Upper lobe of left lung (tissue), 6 donors: ENCODE results near the gene PPP3R1. TPM values are rescaled to one million over a fixed set of nuclear protein-coding genes. Genes with fewer than 3 reads are reported as not detected.

Experiments
- ATAC-seq, 2 donors: fragments of 200-7000 bp; cut with Tn5 transposase; one replicate each; pipeline ENCODE4 v1.9.1; 2022; ENCODE audit warnings: mild to moderate bottlenecking in 2 of 2, moderate library complexity in 2 of 2; ENCODE audit not compliant: low FRiP score in 2 of 2
- DNase-seq, 2 donors: peaks; one replicate each; pipeline ENCODE4 v3.0.0-alpha.2; 2019 to 2020
- H3K27ac ChIP-seq, 4 donors: fragments of 200-600 bp; sonication (generic); one replicate each; pipeline ENCODE4 v1.5.1; 2016 to 2019
- H3K27me3 ChIP-seq, 4 donors: fragments of 200-600 bp; sonication (generic); one replicate each; pipeline ENCODE4 v1.5.1; 2017 to 2019
- H3K36me3 ChIP-seq, 4 donors: fragments of 200-600 bp; sonication (generic); one replicate each; pipeline ENCODE4 v1.5.1; 2016 to 2019
- H3K4me1 ChIP-seq, 4 donors: fragments of 200-600 bp; sonication (generic); one replicate each; pipeline ENCODE4 v1.5.1; 2018 to 2019
- H3K4me3 ChIP-seq, 4 donors: fragments of 200-600 bp; sonication (generic); one replicate each; pipeline ENCODE4 v1.5.1; 2017 to 2019; ENCODE audit warnings: mild to moderate bottlenecking in 2 of 4, moderate library complexity in 1 of 4
- H3K9me3 ChIP-seq, 4 donors: fragments of 200-600 bp; sonication (generic); one replicate each; pipeline ENCODE4 v1.5.1; 2018 to 2019
- CTCF ChIP-seq, 6 experiments: fragments of 450-650 bp in 4 of 6; fragments of 200-600 bp in 2 of 6; sonication (generic) in 2 of 6; IDR thresholded peaks; one replicate each; pipeline ENCODE4 v1.5.1; 2016 to 2019; ENCODE audit warnings: antibody characterized with exemption in 6 of 6
- EP300 ChIP-seq, 4 donors: sonication (generic); formaldehyde crosslinking; IDR thresholded peaks; one replicate each; pipeline ENCODE4 v1.5.1; 2017; ENCODE audit warnings: antibody characterized with exemption in 4 of 4, control low read depth in 2 of 4
- POLR2A ChIP-seq, 4 donors: fragments of 450-650 bp; IDR thresholded peaks; one replicate each; pipeline ENCODE4 v1.5.1; 2016 to 2017; ENCODE audit warnings: antibody characterized with exemption in 4 of 4, mild to moderate bottlenecking in 2 of 4
- POLR2AphosphoS5 ChIP-seq, 2 donors: sonication (generic); formaldehyde crosslinking; IDR thresholded peaks; one replicate each; pipeline ENCODE4 v1.5.1; 2017; ENCODE audit warnings: antibody characterized with exemption in 2 of 2
- WGBS, 2 donors: methylation state at CpG; one replicate each; pipeline ENCODE4 v1.1.5; 2017 to 2018; 5-methylcytosine and 5-hydroxymethylcytosine counted together
- total RNA-seq, 6 donors: library from RNA; depleted of rRNA in 4 of 6; stranded (reverse); fragments of >200 nt in 4 of 6; gene quantifications; one replicate each; pipeline versions ENCODE4 v1.1.0 to v1.2.1, GENCODE V29; 2016 to 2021
- donor health status: DM: no; HTN: no; CAD: no; lungs with moderate emphysema.
- donor health status: DM: no; HTN: yes; CAD: no; lungs with severe emphysema.

The PPP3R1 gene
- total RNA-seq, 6 donors from 2014 or later: 14.7 to 56.6 (median 45.4) TPM

DNA sequence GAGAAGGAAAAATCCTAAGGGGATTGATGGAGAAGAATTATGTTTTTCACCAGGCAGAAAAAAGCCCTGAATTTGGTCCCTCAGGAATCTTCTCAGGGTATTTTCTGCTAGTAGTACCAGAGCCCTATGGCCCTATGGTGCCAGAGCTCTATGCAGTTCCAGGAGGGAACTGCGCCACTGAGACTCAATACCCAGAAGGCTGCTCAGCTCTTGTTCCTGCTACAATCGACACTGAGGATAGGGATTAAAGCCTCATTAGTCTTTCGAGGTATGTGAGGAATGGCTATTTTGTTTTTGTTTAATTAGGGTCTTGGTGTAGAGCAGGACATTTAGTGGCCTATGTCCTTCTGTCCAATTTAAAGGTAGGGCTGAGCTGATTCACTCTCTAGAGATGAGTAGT is 21.7 kb upstream of the PPP3R1 start:
- H3K4me1 ChIP-seq: peaks cover 0 to 4% (median 2%) of the 10 kb centered on the region in 4 donors
- ATAC-seq: no peak
- no peaks in the 10 kb centered on the region for H3K9me3 ChIP-seq
- no peak overlapping the region for H3K27ac ChIP-seq
- 69 to 83% methylated on average over 3 of the region's 3 CpGs for WGBS, 2 donors
- H3K27me3 ChIP-seq: no peaks in the 10 kb centered on the region
- DNase-seq: no peak
- no peaks in the 10 kb centered on the region for H3K36me3 ChIP-seq
- TF ChIP-seq CTCF (IDR thresholded peaks at IDR 0.05) (no peak), EP300 (IDR thresholded peaks at IDR 0.05) (no peak), POLR2AphosphoS5 (IDR thresholded peaks at IDR 0.05) (no peak), POLR2A (IDR thresholded peaks at IDR 0.05) (no peak)
- H3K4me3 ChIP-seq: no peak overlapping the region

DNA sequence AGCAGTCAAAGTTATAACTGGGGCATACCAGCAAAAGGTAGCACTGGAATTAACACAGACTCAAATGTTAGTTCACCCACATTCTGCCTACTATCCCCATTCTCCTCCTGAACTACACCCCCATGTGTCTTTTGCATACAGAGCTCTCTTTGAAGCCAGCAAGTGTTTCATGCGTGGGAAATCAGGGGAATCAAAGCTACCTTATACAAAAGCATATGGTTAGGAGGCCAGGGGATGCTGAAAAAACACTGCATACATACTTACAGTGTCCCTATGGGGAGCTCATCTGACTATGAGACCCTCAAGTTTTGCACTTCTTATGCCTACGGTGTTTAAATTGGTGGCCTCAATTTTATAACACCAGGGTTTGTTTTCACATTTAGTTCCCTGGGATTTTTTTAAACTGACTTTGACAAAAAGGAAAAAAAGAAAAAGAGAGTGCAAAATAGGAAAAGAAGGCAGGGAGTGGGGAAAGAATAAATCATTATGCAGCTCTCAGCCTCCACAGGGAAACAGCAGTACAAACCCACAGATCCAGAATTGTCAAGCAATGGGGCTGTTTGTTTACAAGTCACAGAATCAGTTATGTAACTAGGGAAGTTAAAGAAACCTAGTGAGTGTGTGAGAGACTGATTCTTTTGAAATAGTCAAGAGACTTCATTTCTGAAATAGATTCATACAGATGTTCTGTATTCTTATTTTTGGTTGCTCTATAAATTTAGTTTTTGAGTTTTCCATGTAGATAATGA is 20.1 kb upstream of the PPP3R1 start:
- TF ChIP-seq EP300 (IDR thresholded peaks at IDR 0.05) (no peak), POLR2AphosphoS5 (IDR thresholded peaks at IDR 0.05) (no peak), POLR2A (IDR thresholded peaks at IDR 0.05) (no peak), CTCF (IDR thresholded peaks at IDR 0.05) (no peak)
- Histone ChIP-seq H3K4me3 (no peak overlapping the region), H3K36me3 (no peaks in the 10 kb centered on the region), H3K4me1 (peaks cover 0 to 4% (median 2%) of the 10 kb centered on the region in 4 donors), H3K27ac (no peak overlapping the region), H3K27me3 (no peaks in the 10 kb centered on the region), H3K9me3 (no peaks in the 10 kb centered on the region)
- ATAC-seq (peak in 1 of 2 donors; percentile 77), DNase-seq (no peak)
- 71 to 76% methylated on average over 2 of the region's 2 CpGs for WGBS, 2 donors

- no peaks in the 10 kb centered on the region for H3K36me3 ChIP-seq
- no peaks in the 10 kb centered on the region for H3K4me1 ChIP-seq
- no peaks in the 10 kb centered on the region for H3K27me3 ChIP-seq
- H3K27ac ChIP-seq: no peak overlapping the region
- TF ChIP-seq POLR2AphosphoS5 (IDR thresholded peaks at IDR 0.05) (no peak), POLR2A (IDR thresholded peaks at IDR 0.05) (no peak), EP300 (IDR thresholded peaks at IDR 0.05) (no peak), CTCF (IDR thresholded peaks at IDR 0.05) (no peak)
- H3K4me3 ChIP-seq: no peak overlapping the region
- DNase-seq: no peak
- 93 to 100% methylated on average over 1 of the region's 1 CpG for WGBS, 2 donors
- ATAC-seq: no peak
- H3K9me3 ChIP-seq: no peaks in the 10 kb centered on the region
These were observed 14.3 kb upstream of the PPP3R1 start for GRCh38 chr2:68266655-68267054.

DNA sequence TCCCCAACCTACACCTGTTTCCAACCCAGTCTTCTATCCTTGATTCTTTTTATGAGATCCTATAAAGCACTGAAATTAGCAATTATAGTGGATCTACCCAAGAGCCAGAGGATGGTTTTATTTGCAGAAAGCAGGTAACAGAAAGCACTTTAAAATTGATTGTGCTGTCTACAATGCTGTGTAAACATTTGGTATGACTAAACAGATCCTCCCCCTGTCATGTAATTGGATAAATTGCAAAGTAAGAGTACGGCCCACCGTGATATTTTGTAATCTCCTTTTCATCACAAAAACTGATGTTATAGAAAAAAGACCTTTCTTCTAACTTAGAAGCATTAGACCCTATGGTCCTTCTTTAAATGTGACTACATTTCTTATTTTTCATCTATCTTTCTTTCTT is 11.3 kb upstream of the PPP3R1 start:
- TF ChIP-seq CTCF (IDR thresholded peaks at IDR 0.05) (no peak), EP300 (IDR thresholded peaks at IDR 0.05) (no peak), POLR2A (IDR thresholded peaks at IDR 0.05) (no peak), POLR2AphosphoS5 (IDR thresholded peaks at IDR 0.05) (no peak)
- 67 to 88% methylated on average over 2 of the region's 2 CpGs for WGBS, 2 donors
- ATAC-seq: no peak
- Histone ChIP-seq H3K36me3 (no peaks in the 10 kb centered on the region), H3K4me3 (no peak overlapping the region), H3K27me3 (no peaks in the 10 kb centered on the region), H3K4me1 (no peaks in the 10 kb centered on the region), H3K9me3 (no peaks in the 10 kb centered on the region), H3K27ac (no peak overlapping the region)
- DNase-seq: no peak

- no peak for ATAC-seq
- H3K4me1 ChIP-seq: peaks cover 3 to 18% (median 8%) of the 10 kb centered on the region in 4 donors
- no peak for DNase-seq
- no peak for TF ChIP-seq POLR2AphosphoS5 (IDR thresholded peaks at IDR 0.05)
- TF ChIP-seq EP300 (IDR thresholded peaks at IDR 0.05): no peak
- TF ChIP-seq CTCF (IDR thresholded peaks at IDR 0.05): no peak
- no peak for TF ChIP-seq POLR2A (IDR thresholded peaks at IDR 0.05)
- WGBS, 2 donors: 94 to 96% methylated on average over 2 of the region's 2 CpGs
- no peak overlapping the region for H3K4me3 ChIP-seq
- H3K9me3 ChIP-seq: no peaks in the 10 kb centered on the region
- no peaks in the 10 kb centered on the region for H3K27me3 ChIP-seq
- H3K27ac ChIP-seq: no peak overlapping the region
- H3K36me3 ChIP-seq: no peaks in the 10 kb centered on the region
These were observed 6.5 kb upstream of the PPP3R1 start for GRCh38 chr2:68258851-68259250.
